B cell (primary cell): ENCODE data around the gene FOXL1.

ENCODE experiments used
- EZH2 ChIP-seq: IDR thresholded peaks from 2 replicates; pipeline ENCODE4 v1.6.1; 2012; ENCODE audit warnings: borderline replicate concordance, low read depth, mild to moderate bottlenecking, moderate library complexity, low read length; ENCODE audit not compliant: insufficient read depth, poor library complexity, severe bottlenecking
- TF ChIP-seq, protein P1 (sequence below): fragments of 200-600 bp; IDR thresholded peaks from one replicate; pipeline ENCODE4 v1.8.0; 2022; ENCODE audit warnings: antibody characterized with exemption, mild to moderate bottlenecking

DNA sequence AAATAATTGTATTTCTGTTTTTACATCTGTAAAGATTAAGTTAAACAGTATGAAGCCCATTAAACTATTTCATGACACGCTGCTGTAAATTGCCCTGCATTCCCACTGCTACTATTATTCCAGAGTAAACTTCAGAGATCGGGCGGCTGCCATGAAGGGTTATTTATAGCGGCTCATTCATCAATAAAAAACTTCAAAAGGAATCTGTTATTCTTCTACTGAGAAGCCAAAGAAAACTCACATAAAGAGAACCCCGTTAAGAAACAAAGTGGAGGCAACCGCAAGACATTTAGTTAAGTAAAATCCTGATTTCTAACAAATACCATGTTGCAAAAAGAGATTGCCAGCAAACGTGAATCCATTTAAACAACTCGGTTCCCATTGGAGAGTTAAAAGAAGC lies 16.4 kb downstream of the FOXL1 start:
- TF ChIP-seq, protein P1, sequence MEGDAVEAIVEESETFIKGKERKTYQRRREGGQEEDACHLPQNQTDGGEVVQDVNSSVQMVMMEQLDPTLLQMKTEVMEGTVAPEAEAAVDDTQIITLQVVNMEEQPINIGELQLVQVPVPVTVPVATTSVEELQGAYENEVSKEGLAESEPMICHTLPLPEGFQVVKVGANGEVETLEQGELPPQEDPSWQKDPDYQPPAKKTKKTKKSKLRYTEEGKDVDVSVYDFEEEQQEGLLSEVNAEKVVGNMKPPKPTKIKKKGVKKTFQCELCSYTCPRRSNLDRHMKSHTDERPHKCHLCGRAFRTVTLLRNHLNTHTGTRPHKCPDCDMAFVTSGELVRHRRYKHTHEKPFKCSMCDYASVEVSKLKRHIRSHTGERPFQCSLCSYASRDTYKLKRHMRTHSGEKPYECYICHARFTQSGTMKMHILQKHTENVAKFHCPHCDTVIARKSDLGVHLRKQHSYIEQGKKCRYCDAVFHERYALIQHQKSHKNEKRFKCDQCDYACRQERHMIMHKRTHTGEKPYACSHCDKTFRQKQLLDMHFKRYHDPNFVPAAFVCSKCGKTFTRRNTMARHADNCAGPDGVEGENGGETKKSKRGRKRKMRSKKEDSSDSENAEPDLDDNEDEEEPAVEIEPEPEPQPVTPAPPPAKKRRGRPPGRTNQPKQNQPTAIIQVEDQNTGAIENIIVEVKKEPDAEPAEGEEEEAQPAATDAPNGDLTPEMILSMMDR: no peak
- TF ChIP-seq EZH2: no peak
